GM12878 (cell line): ENCODE data around the gene TOX2. TPM values are rescaled to one million over a fixed set of nuclear protein-coding genes. Genes with fewer than 3 reads are reported as not detected.
A peak's percentile ranks its signal among the peaks of the same experiment; 100 is the strongest.

Experiments used
- ATAC-seq: fragments of 200-7000 bp; cut with Tn5 transposase; 3 replicates; pipeline ENCODE4 v1.9.1; 2020; ENCODE audit warnings: mild to moderate bottlenecking, moderate library complexity
- BruUV-seq: library from RNA; stranded (reverse); fragments of 400-500 nt; replicated peaks from 2 replicates; lab custom pipeline; 2021; lab: Mats Ljungman, UMichigan
- CTCF ChIA-PET: fragments of 300-600 bp; sonication (Branson Sonifier 250); formaldehyde crosslinking; extraction: SDS; loops from one replicate; lab custom pipeline; 2021; ENCODE audit warnings: inconsistent platforms; lab: Yijun Ruan, JAX
- POLR2A ChIA-PET: fragments of 350-600 bp; formaldehyde crosslinking; extraction: SDS; loops from one replicate; lab custom pipeline; 2021; ENCODE audit warnings: inconsistent platforms; lab: Charles Lee
- RAD21 ChIA-PET: fragments of 300-600 bp; sonication (Branson Sonifier 250); formaldehyde crosslinking; loops from one replicate; lab custom pipeline; 2023; ENCODE audit warnings: antibody characterized with exemption; ENCODE audit not compliant: unreplicated experiment; lab: Charles Lee
- SMC1A ChIA-PET: fragments of 300-600 bp; sonication (Branson Sonifier 250); formaldehyde crosslinking; loops from one replicate; lab custom pipeline; 2023; ENCODE audit not compliant: unreplicated experiment, uncharacterized antibody; lab: Charles Lee
- DNase-seq: peaks from one replicate; pipeline ENCODE4 v3.0.0-alpha.2; 2011; ENCODE audit warnings: low read depth, low spot score
- FAIRE-seq: peaks from 3 replicates; lab custom pipeline; 2011; peaks lifted over from hg19 to GRCh38; lab: Jason Lieb, UNC
- H2AFZ ChIP-seq: 2 replicates; pipeline ENCODE4 v1.6.0; 2011; ENCODE audit warnings: low read depth, low read length, control low read depth; ENCODE audit not compliant: control insufficient read depth
- H3K27ac ChIP-seq: 2 replicates; pipeline ENCODE4 v1.5.1; 2011; ENCODE audit warnings: control low read depth; ENCODE audit not compliant: control insufficient read depth, insufficient read depth
- H3K27me3 ChIP-seq, 2 experiments: replicated peaks in 1 of 2; 2 replicates each; pipeline versions ENCODE4 v1.6.0 to v1.6.1; 2011; ENCODE audit warnings: low read length in 1 of 2; ENCODE audit not compliant: control insufficient read depth in 2 of 2, insufficient read depth in 2 of 2
- H3K36me3 ChIP-seq, 2 experiments: 2 replicates each; pipeline ENCODE4 v1.5.1; 2011; ENCODE audit warnings: low read length in 1 of 2; ENCODE audit not compliant: control insufficient read depth in 2 of 2, insufficient read depth in 2 of 2
- H3K4me1 ChIP-seq: 2 replicates; pipeline ENCODE4 v1.6.1; 2011; ENCODE audit warnings: mild to moderate bottlenecking, low read length, moderate library complexity, mixed read lengths; ENCODE audit not compliant: control insufficient read depth, insufficient read depth
- H3K4me2 ChIP-seq: 2 replicates; pipeline ENCODE4 v1.6.0; 2011; ENCODE audit warnings: control low read depth; ENCODE audit not compliant: control insufficient read depth, insufficient read depth
- H3K4me3 ChIP-seq: fragments of 200-600 bp; sonication (generic); 2 replicates; pipeline ENCODE4 v1.5.1; 2016
- H3K79me2 ChIP-seq: 2 replicates; pipeline ENCODE4 v1.6.0; 2011; ENCODE audit warnings: low read length; ENCODE audit not compliant: control insufficient read depth, insufficient read depth
- H3K9ac ChIP-seq: 2 replicates; pipeline ENCODE4 v1.8.0; 2011; ENCODE audit warnings: low read length, control low read depth, mixed read lengths; ENCODE audit not compliant: control insufficient read depth, insufficient read depth
- H3K9me3 ChIP-seq: replicated peaks from 3 replicates; pipeline ENCODE4 v1.5.1; 2011; ENCODE audit warnings: mild to moderate bottlenecking, low read length; ENCODE audit not compliant: control insufficient read depth, insufficient read depth
- H4K20me1 ChIP-seq: 2 replicates; pipeline ENCODE4 v1.6.0; 2011; ENCODE audit not compliant: control insufficient read depth, insufficient read depth
- ATF7 ChIP-seq: fragments of 450-650 bp; IDR thresholded peaks from 2 replicates; pipeline ENCODE4 v1.6.1; 2016; ENCODE audit warnings: low read depth, mild to moderate bottlenecking
- CTCF ChIP-seq, 3 experiments: IDR thresholded peaks in 2 of 3; conservative IDR thresholded peaks in 1 of 3; 2 replicates each; pipeline ENCODE4 v1.5.1; 2011; ENCODE audit warnings: low read depth in 3 of 3, low read length in 3 of 3, mild to moderate bottlenecking in 3 of 3, control low read depth in 2 of 3, moderate library complexity in 2 of 3, inconsistent platforms in 1 of 3, mixed read lengths in 1 of 3; ENCODE audit not compliant: control insufficient read depth in 2 of 3, insufficient read depth in 1 of 3; ENCODE audit errors: extremely low read depth in 1 of 3
- FOS ChIP-seq: IDR thresholded peaks from 3 replicates; pipeline ENCODE4 v1.6.1; 2011; ENCODE audit warnings: borderline replicate concordance; ENCODE audit not compliant: insufficient read length; ENCODE audit errors: extremely low read depth
- NRF1 ChIP-seq: conservative IDR thresholded peaks from 2 replicates; pipeline ENCODE4 v1.6.1; 2011; ENCODE audit warnings: mild to moderate bottlenecking, low read depth, low read length, improper control_type of control experiment
- POLR2AphosphoS2 ChIP-seq: IDR thresholded peaks from 2 replicates; pipeline ENCODE4 v1.6.1; 2011; ENCODE audit warnings: low read depth, mild to moderate bottlenecking, low read length, improper control_type of control experiment, moderate library complexity
- POLR2AphosphoS5 ChIP-seq: IDR thresholded peaks from 2 replicates; pipeline ENCODE4 v1.6.1; 2011; ENCODE audit warnings: mild to moderate bottlenecking, low read length, inconsistent platforms
- RAD21 ChIP-seq: IDR thresholded peaks from 2 replicates; pipeline ENCODE4 v1.6.1; 2011; ENCODE audit warnings: mild to moderate bottlenecking, low read depth, low read length, moderate library complexity; ENCODE audit not compliant: insufficient read depth
- SPI1 ChIP-seq: IDR thresholded peaks from 2 replicates; pipeline ENCODE4 v1.6.1; 2011; ENCODE audit warnings: low read depth, mild to moderate bottlenecking, low read length, moderate library complexity, borderline replicate concordance; ENCODE audit not compliant: insufficient read depth
- ZNF24 ChIP-seq: fragments of 450-650 bp; IDR thresholded peaks from 2 replicates; pipeline ENCODE4 v1.6.1; 2017; ENCODE audit warnings: antibody characterized with exemption, mild to moderate bottlenecking
- WGBS: methylation state at CpG from one replicate; pipeline ENCODE4 v1.1.6; 2016; ENCODE audit warnings: low lambda C conversion rate; ENCODE audit not compliant: insufficient replicate concordance, insufficient coverage; ENCODE audit errors: missing lambda C conversion rate; 5-methylcytosine and 5-hydroxymethylcytosine counted together
- in situ Hi-C: fragments of 300-500 bp; cut with MboI; formaldehyde crosslinking; loops from 9 replicates; pipeline ENCODE4 v1.14.3; 2018; ENCODE audit warnings: mixed read lengths
- intact Hi-C: fragments of 100-400 bp; cut with micrococcal nuclease; formaldehyde crosslinking; loops from one replicate; pipeline ENCODE4 v1.14.2; 2022; ENCODE audit not compliant: unreplicated experiment
- polyA plus RNA-seq, 11 experiments: library from polyadenylated mRNA; depleted of rRNA in 4 of 11; unstranded in 6 of 11; stranded (reverse) in 5 of 11; fragments of >200 nt; fragmentation: Nextera tagmentation in 4 of 11; fragmentation: Illumina TruSeq in 1 of 11; extraction: Ambion mirVana in 4 of 11; extraction: Trizol in 1 of 11; gene quantifications; 1 replicate in 1 of 11; 2 replicates in 10 of 11; pipeline versions ENCODE4 v1.2.1 to v1.2.3, GENCODE V29; 2011 to 2016; ENCODE audit warnings: inconsistent platforms in 2 of 11, missing spikeins in 2 of 11, low read depth in 1 of 11
- total RNA-seq, 4 experiments: library from RNA; depleted of rRNA in 3 of 4; stranded (reverse); fragments of >200 nt in 3 of 4; fragmentation: Illumina TruSeq in 1 of 4; extraction: Trizol in 1 of 4; gene quantifications; 2 replicates each; pipeline versions ENCODE4 v1.2.1 to v1.2.3, GENCODE V29; 2013 to 2021

TOX2 gene
- total and polyA plus RNA-seq, 10 of the 15 experiments (the other 5 are each of a cell fraction or from before 2014, with no cell fraction given): 2.6 to 40.5 (median 7.9) TPM

- H3K79me2 ChIP-seq: no peaks in the 10 kb centered on the region
- SMC1A ChIA-PET: interaction anchor here (0.7 to 4.6 kb wide), 25 partner anchors 9 to 190 kb away, joined by 3 to 110 read pairs (median 5); no protein-coding TSS in a partner anchor
- no TSS peak for BruUV-seq
- FAIRE-seq: no peak
- H3K9ac ChIP-seq: no peak overlapping the region
- ATAC-seq: peak; percentile 54
- in situ Hi-C loops: no loop called here
- peak; percentile 41; the same call in 1 of the 2 replicates for TF ChIP-seq SPI1
- no peak for TF ChIP-seq FOS
- no peak for TF ChIP-seq NRF1
- TF ChIP-seq POLR2AphosphoS2: no peak
- TF ChIP-seq ZNF24: 0 out of 2 replicates have a peak, but pooled peaks have one; percentile 15
- TF ChIP-seq ATF7: no peak
- TF ChIP-seq CTCF (IDR thresholded peaks at IDR 0.05 in 2 of 3, conservative IDR thresholded peaks at IDR 0.05 in 1 of 3; ENCODE audit: control insufficient read depth in 2 of 3, extremely low read depth in 1 of 3, insufficient read depth in 1 of 3, low read depth in 3 of 3, low read length in 3 of 3): peak in 2 of 3 experiments; percentile 8 to 36; a peak in 2 of 6 replicates
- TF ChIP-seq RAD21: peak; percentile 24; the same call in 1 of the 2 replicates
- no peak for TF ChIP-seq POLR2AphosphoS5
- TF ChIP-seq, all 136 proteins: peak for 4
- ChIA-PET CTCF (interaction anchor here (0.6 to 4.4 kb wide), 18 partner anchors 9 to 177 kb away, joined by 3 to 69 read pairs (median 4); no protein-coding TSS in a partner anchor), POLR2A (interaction anchor here (0.7 to 2.3 kb wide), 8 partner anchors 8 to 86 kb away, joined by 3 to 12 read pairs (median 4); no protein-coding TSS in a partner anchor), RAD21 (interaction anchor here (0.7 to 4.3 kb wide), 18 partner anchors 15 to 215 kb away, joined by 3 to 63 read pairs (median 4); no protein-coding TSS in a partner anchor)
- H3K4me3 ChIP-seq: no peak overlapping the region
- H3K27me3 ChIP-seq: no peaks in the 10 kb centered on the region
- no peak overlapping the region for H2AFZ ChIP-seq
- no peaks in the 10 kb centered on the region for H3K36me3 ChIP-seq
- H3K4me1 ChIP-seq: peaks cover 36% of the 10 kb centered on the region
- H3K4me2 ChIP-seq: no peak overlapping the region
- DNase-seq: no peak
- H4K20me1 ChIP-seq: no peaks in the 10 kb centered on the region
- 61% methylated on average over 5 of the region's 5 CpGs for WGBS
- no peaks in the 10 kb centered on the region for H3K9me3 ChIP-seq
- no peak overlapping the region for H3K27ac ChIP-seq
- intact Hi-C loops: loop anchor here (2.0 kb wide), 1 partner anchor 29 kb away; no protein-coding TSS in a partner anchor
These were observed 11.1 kb downstream of the TOX2 start for GRCh38 chr20:43925801-43926200.
